Umbilical cord (tissue), 2 donors: ENCODE measurements around the gene LGALSL. TPM values are rescaled to one million over a fixed set of nuclear protein-coding genes. Genes with fewer than 3 reads are reported as not detected.
A peak's percentile ranks its signal among the peaks of the same experiment; 100 is the strongest.

ENCODE experiments used
- DNase-seq: peaks from one replicate; pipeline ENCODE4 v3.0.0-alpha.2; 2015; ENCODE audit warnings: low spot score
- total RNA-seq: library from RNA; depleted of rRNA; stranded (reverse); fragments of >200 nt; gene quantifications from one replicate; pipeline ENCODE4 v1.2.3, GENCODE V29; 2014; ENCODE audit warnings: low replicate concordance; ENCODE audit not compliant: insufficient read depth

LGALSL gene
- total RNA-seq: 14.9 TPM

DNA sequence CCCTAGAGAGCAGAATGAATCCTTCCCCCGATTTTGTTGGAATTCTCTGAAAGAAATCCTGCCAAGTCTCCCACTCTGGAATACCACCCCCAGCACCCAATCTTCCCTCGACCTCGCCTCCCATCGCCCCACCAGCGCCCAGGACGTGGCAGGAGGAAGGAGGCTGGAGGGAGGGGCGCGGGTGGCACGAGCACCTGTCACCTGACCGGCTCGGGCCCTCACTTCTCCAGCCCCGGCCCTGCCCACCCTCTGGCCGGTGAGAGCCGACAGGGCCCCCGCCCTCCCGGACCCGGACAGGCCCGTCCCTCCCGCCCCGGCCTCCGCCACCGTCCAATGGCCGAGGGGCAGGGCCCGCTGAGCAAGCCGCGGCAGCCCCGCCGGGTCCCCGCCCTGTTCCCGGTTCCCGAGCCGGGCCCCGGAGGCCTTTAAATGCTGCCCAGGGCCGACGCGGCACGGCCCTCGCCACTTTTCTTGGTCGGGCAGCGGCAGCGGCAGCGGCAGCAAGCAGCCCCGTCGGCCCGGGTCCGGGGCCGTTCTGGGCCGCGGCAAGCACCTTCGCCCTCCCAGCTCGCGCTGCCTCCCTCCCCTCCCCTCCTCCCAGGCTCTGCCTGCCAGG, at the start of gene LGALSL:
Gene LGALSL (plus strand): TSS at position 393 of the 616 bp plus-strand sequence. CDS start 384 bp downstream, outside the sequence.
- DNase-seq: peak; percentile 77

DNA sequence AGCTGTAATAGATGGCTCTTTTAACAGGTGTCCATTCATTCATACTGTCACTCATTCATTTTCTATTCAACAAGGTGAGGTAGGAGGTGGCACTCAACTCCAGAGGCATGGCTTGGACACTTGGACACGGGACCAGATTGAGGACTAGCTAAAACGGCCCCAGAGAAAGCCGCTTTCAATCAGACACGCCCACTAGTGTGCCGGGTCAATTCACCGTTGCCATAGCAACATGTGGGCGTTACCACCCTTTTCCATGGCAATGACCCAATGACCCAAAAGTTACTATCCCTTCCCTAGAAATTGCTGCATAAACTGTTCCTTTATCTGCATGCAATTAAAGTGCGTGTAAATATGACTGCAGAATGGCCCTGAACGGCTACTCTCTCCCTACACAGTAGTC, 49.2 kb upstream of the LGALSL start:
- peak; percentile 38 for DNase-seq

DNA sequence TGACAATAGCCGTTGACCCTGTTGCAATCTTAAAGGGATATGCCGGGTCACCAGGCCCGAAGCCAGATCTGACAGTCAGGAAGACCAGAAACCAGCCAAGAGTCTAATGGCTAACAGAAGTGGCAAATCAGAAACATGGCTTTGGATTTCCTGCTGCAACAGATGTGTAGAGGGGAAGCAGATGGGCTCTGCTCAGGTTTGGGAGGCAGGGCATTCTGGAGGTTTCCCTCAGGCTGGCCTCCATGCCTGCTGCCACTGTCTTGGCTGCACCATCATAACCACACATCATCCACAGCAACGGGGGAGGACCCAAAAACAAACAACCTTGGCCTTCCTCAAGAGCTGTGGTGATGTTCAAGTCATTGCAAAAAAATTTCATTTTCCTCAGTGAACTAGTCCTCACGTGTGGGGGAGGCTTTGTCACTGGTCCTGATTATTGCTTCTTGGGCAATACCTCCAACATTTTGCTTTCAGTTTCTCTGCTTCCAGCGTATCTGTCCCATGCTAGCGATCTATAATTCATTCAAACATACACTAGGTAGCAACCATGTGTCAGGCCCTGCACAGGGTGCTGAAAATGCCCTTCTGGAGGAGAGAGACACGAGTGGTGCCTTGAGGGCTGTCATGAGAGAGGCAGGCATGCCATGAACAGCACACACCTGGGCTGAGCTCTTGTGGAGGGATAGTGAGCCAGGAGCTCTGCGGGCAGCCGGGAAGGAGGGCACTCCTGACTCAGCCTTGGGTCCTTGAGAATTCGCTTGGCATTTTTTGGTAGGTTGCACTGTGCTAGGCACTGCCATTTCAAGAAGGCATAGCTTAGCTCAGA, 48.2 kb upstream of the LGALSL start:
- no peak for DNase-seq

DNA sequence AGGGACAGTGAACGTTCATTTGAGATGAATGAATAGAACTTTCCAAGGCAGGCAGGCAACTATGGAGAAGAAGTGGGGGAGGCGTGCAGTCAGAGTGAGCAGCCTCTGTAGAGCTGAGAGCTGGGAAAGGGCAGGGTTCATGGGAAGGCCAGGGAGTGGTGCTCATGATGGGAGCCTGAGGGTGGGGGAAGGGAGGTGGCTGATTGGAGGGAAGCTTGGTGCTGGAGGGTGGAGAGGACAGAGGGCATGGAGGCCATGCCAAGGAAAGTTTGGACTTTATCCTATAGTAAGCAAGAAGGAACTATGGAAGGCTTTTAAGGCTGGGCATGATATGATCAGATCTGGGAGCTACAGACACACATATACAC, 47.6 kb upstream of the LGALSL start:
- DNase-seq: no peak

DNA sequence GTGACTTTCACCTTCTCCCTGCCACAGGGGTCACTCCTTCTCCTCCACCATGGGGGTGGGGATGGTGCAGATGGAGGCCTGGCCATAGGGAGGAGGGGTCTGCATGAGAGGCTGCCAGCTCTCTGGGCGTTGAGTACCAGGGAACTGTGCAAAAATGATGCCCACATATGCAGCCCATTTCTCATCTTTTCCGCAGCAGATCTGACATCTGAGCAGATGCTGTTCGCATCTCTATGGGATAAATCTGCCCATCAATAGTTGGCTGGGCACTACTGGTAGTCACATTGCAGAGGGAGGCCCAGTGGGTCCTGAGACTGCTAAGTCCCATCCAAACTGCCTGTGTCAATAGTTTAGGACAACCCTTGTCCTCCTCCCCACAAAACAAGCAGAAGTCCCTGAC, 45.9 kb upstream of the LGALSL start:
- DNase-seq: no peak

DNA sequence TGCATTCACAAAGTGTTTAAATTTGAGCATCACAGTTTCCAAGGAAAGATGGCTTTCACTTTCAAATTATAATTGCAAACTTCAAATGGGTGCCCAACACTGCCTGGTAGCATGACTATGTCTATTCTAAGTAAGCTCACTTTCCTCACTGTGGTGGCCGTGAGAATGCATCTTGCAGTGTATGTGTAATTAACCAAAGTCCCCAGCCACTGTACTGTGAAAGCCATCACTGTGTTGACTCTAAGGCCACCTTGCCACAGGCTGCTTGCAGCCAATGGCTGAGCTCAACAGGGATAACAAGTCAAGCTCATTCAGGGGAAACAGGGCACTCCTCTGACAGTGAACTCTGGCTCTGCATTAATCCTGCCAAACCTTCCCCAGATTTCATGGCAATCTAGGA, 43.3 kb upstream of the LGALSL start:
- DNase-seq: no peak

DNA sequence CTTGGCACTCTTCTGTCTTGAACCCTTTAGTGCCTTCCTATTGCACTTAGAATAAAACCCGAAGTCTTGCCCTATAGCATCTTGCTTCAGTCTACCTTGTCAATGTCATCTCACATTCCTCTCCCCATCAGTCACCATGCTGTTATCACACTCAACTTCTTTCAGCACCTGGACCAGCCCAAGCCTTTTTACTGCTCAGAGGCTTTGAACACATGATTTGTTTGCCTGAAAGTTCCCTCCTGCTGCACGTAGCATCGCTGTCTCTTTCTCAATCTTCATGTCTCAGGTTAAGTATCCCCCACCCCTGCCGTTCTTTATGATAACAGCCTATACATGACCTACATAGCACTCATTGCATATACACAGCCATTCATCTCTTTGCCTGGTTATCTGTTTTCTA, 41.3 kb upstream of the LGALSL start:
- DNase-seq: no peak

DNA sequence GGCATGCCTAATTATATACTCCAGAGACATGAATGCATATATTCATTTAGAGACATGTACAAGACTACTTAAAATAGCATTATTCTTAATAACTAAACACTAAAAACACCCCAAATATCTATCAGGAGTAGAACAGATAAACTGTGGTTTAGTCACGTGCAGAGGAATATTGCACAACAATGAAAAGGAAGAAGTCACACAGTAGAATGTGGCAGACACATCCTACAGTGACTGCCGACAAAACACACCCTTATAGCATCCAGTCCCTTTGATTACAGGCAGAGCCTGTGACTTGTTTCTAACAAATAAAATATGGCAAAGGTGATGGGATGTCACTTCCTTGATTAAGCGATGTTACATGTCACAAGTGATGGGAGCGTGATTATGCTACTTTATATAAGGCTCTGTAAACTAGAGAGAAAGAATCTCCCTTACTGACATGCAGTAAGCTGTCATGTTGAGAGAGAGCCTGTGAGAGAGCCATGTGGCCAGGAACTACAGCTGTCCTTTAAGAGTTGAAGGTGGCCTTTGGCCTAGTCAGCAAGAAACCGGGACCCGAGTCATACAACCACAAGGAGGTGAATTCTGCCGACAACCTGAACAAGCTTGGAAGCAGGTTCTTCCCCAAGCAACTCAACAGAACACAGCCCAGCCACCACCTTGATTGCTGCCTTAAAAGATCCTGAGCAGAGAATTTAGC, 39.1 kb upstream of the LGALSL start:
- DNase-seq: no peak

DNA sequence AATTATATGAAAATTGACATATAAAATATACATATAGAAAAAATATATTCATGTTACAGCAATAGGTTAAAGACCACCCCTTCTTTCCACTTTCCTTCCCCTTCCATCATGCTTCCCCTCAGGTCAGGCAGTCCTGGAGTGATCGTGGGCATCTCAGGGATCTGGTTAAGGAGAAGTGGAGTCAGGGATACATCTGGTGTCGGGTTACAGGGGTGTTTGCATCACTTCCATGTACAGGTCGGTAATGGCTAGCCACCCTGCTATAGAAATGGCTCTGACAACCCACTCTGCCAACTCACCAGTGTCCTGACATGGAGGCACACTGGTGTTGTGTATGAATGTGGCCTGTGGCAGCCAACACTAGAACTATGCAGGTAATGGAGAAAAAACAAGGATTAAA, 36.3 kb upstream of the LGALSL start:
- no peak for DNase-seq

DNA sequence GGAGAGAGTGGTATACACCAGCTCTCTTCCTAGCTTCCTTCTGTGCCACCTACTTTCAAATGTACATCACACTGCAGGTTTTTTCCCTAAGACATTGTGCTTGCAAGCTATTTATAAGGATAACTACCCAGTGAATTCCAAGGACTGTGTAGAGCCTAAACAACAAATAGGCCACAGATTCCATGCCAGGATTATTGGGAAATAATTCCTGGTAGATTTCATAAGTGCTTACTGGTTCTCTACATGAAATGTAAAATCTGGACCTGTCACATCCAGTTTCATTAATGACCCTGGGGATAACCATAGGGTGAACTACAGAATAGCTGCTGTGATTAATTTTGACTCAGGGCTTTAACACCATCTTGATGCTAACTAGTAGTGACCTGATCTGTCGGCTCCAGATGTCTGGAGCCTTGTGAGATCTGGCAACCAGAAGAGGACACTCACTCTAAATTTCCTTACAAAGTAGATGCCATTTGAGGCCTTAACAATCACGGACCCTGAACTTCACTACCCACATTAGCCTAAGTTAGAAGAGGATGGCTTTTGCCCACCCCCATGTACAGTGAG, 34.3 kb upstream of the LGALSL start:
- DNase-seq: no peak

DNA sequence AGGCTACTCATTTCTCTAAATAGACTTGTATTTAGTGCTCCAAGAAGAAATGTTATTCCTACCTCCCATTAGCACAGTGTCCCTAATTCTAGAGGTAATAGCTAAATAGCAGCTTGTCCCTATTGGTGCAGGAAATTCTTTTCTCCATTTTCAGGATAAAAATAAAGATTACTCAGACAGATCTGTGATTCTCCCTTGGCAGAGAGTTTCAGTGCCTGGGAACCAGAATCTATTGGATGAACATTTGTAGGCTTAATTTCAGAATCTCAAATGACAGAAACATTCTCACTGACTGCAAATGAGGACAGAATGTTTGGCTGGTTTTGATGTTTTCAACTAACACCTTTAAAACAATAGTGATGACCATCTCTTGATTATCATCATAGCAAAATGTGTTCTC, 33.3 kb upstream of the LGALSL start:
- DNase-seq: peak; percentile 33

DNA sequence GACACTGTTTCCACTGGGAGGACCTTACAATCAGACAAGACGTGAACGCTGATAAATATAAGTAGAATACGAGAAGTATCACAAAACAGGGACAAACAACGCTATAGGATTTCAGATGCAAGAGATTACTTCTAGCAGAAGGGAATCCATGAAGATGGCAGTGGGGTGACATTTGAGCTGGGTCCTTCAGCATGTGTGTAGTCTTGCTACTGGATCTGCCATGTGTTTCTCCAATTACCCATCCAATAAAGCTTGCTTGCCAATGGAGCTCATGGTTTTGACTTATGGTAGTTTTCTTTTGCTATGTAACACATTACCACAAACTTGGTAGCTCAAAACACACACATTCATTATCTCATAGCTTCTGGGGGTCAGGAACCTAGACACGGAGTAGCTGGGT, 32.8 kb upstream of the LGALSL start:
- no peak for DNase-seq

DNA sequence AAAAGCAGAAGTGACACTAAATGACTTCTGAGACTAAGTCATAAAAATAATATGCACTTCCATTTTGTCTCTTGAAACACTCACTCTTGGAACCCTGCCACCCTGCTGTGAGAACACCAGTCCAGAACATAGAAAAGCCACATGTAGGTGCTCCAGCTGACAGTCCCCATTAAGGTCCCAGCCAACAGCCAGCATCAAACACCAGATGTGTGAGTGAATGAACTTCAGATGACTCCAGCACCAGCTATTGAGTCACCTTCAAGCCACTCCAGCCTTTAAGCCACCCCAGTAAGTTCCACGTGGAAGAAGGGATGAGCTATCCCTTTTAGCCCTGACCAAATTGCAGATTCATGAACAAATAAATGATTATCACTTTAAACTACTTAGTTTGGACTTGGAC, 31.5 kb upstream of the LGALSL start:
- DNase-seq: no peak

DNA sequence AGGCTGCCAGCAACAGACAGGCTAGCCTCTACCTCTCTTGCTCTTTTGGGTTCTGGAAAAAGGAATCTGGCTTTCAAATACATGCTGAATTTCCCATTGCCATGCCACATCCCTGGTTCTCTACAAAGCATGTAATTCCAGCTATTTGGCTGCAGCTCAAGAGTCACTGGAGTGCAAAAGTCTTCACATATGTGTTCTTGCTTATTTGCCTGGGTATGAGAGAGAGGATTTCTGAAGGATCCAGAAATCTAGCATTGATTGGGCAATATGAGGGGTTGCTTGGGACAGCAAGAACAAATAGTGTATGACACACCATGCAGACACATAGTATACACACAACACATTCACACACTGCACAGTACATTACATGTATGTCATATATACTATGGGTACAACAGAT, 30.7 kb upstream of the LGALSL start:
- DNase-seq: peak; percentile 40

DNA sequence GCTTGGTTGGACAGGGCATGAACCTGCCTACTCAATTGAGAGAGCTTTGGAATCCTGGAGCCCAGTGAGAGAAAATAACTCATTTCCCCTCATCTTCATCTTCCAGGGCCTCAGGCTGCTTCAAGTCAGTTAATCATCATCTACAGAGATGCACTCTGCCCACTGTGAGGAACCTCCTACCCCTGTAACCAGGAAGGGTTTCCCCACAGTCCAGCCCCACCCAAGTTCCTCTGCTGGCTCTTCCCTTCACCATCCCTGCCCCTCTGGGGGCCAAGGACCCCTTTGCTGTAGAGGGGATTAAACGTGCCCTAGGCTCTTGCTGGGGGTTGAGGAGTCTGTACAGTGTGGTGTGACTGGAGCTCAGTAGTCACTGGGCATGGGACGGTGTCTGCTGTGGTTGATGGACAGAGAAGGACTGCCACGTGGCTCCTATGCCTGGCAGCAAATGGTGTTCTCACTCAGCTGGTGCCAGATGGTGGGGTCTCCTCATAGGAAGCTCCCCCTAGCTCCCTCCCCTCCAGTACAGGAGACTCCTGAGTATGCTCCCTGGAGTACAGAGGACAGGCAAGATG, 29.5 kb upstream of the LGALSL start:
- DNase-seq: no peak

DNA sequence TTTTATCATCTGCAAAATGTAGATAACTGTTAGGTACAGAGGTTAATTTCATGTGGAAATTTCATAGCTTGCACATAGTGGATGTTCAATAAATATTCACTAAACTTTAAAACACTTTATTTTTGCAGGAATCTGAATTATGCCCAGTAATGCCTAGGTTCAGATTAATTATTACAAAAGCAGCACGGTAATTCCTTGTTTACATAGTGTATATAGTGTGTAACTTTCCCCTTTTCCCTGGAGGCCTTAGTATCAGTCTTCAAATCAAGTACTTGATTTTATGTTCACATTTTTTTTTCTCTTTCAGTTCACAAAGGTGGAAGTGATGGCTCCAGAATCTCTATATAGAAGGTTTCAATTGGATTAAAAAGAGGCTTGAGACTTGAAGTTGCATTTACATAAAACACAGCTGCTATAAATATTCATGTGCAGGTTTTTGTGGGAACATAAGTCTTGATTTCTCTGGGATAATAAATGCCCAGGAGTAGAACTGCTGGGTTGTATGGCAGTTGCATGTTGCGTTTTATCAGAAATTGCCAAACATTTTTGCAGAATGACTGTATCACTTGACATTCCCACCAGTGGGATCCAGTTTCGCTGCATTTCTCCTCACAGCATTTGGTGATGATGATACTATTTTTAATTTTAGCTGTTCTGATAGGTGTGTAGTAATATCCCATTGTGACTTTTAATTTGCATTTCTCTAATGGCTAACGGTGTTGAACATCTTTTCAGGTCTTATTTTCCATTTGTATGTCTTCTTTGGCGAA, 27.6 kb upstream of the LGALSL start:
- DNase-seq: no peak

DNA sequence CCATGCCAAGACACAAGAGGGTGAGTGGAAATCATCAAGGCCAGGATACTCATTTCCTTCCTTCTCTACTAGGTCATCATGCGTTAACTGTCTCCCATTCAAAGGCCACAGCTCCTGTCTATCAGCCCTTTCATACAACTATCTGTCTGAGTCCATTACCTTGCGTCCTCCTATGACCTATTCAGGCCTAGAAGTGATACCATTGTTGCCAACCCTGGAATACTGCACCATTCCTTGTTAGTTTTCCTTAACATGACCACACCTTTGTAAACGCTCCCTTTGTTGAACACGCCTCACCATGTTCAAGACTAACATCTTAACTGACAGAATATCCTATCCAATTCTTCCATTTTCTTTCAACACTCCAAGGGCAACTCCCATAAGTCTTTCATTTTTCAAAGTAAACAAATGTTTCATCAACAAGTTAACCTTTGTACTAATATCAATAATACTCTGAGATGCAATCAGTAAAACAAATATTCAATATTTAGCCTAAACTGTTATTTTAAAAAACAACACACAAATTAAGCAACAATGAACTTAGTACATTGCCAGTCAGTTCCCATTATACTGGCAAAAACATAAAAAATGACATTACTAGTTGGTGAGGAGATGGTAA, 19.8 kb upstream of the LGALSL start:
- DNase-seq: no peak

DNA sequence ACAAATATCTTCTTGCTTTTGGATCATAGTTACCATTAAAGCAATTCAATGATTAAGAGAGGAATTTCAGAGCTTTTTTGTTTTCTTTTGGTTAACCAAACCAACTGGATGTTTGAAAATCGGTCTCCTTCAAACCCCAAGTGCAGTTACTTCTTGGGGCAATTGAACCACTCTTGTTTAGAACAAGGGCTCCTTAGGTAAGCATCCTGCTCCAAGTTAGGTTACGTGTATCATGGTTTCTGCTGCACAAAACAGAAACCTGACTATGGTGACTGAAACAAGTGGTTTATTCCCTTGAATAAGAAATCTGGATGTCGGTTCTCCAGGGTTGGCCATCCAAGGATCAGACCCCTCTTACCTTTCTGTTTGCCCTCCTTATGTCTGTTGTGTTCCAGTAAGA, 16.1 kb upstream of the LGALSL start:
- DNase-seq: no peak

DNA sequence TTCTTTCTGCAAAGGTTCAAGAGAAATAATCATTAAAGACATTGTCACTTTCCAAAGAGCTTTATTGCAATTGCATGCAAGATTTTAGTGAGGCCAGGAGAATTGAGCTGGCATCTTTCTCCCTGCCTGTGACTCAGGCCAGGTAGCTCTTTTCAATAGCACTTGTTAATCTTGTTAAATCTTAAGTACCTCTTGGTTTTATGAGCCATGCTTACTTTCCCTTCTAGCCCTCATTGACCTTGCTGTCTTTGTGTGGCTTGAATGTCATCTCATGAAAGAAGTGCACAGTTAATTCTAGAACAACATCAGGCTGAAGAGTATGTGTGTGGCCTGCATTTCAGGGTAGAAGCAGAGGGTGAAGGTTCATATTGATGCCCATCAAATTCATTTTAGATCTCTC, 14.8 kb upstream of the LGALSL start:
- no peak for DNase-seq

DNA sequence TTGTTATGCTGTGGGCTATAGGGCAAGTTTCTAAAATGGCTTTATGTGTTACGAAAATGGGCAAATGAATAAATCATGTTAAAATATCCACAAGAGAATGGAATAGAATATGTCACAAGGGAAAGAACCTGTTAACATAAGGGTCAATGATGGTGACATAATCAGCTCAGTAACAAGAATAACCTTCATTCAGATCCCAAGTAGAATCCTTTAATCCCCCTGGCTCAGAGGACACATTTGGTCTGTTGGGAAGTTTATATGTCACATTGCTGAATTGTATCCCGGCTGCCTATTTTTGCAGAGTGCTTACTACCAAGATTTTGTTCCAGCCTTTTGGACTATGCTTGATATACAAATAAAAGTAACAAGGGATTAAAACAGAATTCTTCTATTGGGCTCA, 13.1 kb upstream of the LGALSL start:
- peak; percentile 74 for DNase-seq

DNA sequence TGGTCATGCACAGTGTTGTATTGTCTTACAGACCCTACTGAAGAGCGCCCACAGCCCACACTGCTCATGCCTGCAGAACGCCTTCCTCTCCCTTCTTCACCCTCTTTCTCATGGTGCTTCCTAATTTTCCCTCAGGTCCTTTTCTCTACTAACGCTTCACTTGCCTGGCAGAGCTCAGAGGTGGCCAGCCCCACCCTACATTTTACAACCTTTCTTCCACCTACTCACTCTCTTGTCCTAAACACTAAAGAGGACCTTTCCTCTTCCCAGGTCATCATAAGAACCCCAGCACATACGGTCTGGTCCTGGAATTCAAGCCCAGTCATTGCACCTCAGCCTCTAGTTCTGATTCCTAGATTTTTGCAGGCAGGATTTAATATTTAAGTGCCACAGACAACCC, 11.7 kb upstream of the LGALSL start:
- no peak for DNase-seq
